Spleen (tissue), 11 donors: ENCODE measurements around the gene TTLL9. TPM values are rescaled to one million over a fixed set of nuclear protein-coding genes. Genes with fewer than 3 reads are reported as not detected.
A peak's percentile ranks its signal among the peaks of the same experiment; 100 is the strongest.

ENCODE experiments used
- DNase-seq: peaks from one replicate; pipeline ENCODE4 v3.0.0-alpha.2; 2020
- H3K27ac ChIP-seq, 8 donors: fragments of 200-600 bp; sonication (generic) in 7 of 8; 1 replicate in 4 of 8; 2 replicates in 4 of 8; pipeline versions ENCODE4 v1.5.0 to v1.8.0; 2016 to 2021; ENCODE audit warnings: inconsistent platforms in 4 of 8, mild to moderate bottlenecking in 4 of 8, moderate library complexity in 1 of 8
- H3K27me3 ChIP-seq, 7 donors: fragments of 200-600 bp; sonication (generic) in 6 of 7; replicated peaks in 1 of 7; 1 replicate in 4 of 7; 2 replicates in 3 of 7; pipeline versions ENCODE4 v1.5.0 to v1.8.0; 2016 to 2021; ENCODE audit warnings: inconsistent platforms in 3 of 7, mild to moderate bottlenecking in 1 of 7
- H3K36me3 ChIP-seq, 6 donors: fragments of 200-600 bp; sonication (generic) in 5 of 6; 1 replicate in 4 of 6; 2 replicates in 2 of 6; pipeline versions ENCODE4 v1.5.0 to v1.8.0; 2016 to 2021; ENCODE audit warnings: inconsistent platforms in 2 of 6
- H3K4me1 ChIP-seq, 6 donors: fragments of 200-600 bp; sonication (generic) in 5 of 6; 1 replicate in 3 of 6; 2 replicates in 3 of 6; pipeline versions ENCODE4 v1.5.0 to v1.8.0; 2016 to 2021; ENCODE audit warnings: inconsistent platforms in 3 of 6
- H3K4me3 ChIP-seq, 8 donors: fragments of 200-600 bp; sonication (generic) in 7 of 8; 1 replicate in 4 of 8; 2 replicates in 4 of 8; pipeline versions ENCODE4 v1.5.0 to v1.8.0; 2016 to 2021; ENCODE audit warnings: inconsistent platforms in 4 of 8, mild to moderate bottlenecking in 4 of 8, moderate library complexity in 2 of 8
- H3K9me3 ChIP-seq, 8 donors: fragments of 200-600 bp; sonication (generic) in 7 of 8; 1 replicate in 4 of 8; 2 replicates in 4 of 8; pipeline versions ENCODE4 v1.5.0 to v1.8.0; 2016 to 2021; ENCODE audit warnings: inconsistent platforms in 4 of 8
- CTCF ChIP-seq, 11 experiments: fragments of 200-600 bp in 7 of 11; fragments of 450-650 bp in 4 of 11; sonication (generic) in 4 of 11; IDR thresholded peaks in 8 of 11; conservative IDR thresholded peaks in 3 of 11; 1 replicate in 7 of 11; 2 replicates in 4 of 11; pipeline versions ENCODE4 v1.4.0 to v1.8.0; 2016 to 2021; ENCODE audit warnings: antibody characterized with exemption in 11 of 11, inconsistent platforms in 4 of 11, mild to moderate bottlenecking in 1 of 11
- POLR2A ChIP-seq, 3 donors: fragments of 450-650 bp; IDR thresholded peaks; one replicate each; pipeline ENCODE4 v1.5.1; 2017; ENCODE audit warnings: antibody characterized with exemption in 3 of 3, mild to moderate bottlenecking in 1 of 3
- POLR2AphosphoS5 ChIP-seq, 3 donors: sonication (generic); formaldehyde crosslinking; IDR thresholded peaks; one replicate each; pipeline ENCODE4 v1.5.1; 2017; ENCODE audit warnings: antibody characterized with exemption in 3 of 3
- WGBS, 5 donors: extraction: QIAGEN DNeasy Blood & Tissue Kit in 3 of 5; methylation state at CpG; one replicate each; pipeline versions ENCODE4 v1.1.5 to v1.1.7; 2013 to 2018; 5-methylcytosine and 5-hydroxymethylcytosine counted together
- intact Hi-C: fragments of 100-400 bp; cut with DNase I; formaldehyde crosslinking; loops from one replicate; pipeline ENCODE4 v1.15.0; 2023; ENCODE audit warnings: low total_unique reads
- polyA plus RNA-seq, 3 donors: library from polyadenylated mRNA; stranded (reverse); fragments of 200-250 nt; gene quantifications; one replicate each; pipeline ENCODE4 v1.2.1, GENCODE V29; 2013
- total RNA-seq, 7 donors: library from RNA; depleted of rRNA in 3 of 7; stranded (reverse); fragments of >200 nt in 3 of 7; fragmentation: NEBNext Ultra II Directional in 4 of 7; extraction: Animal tissue kit (Norgen Biotek cat#: 25700) in 4 of 7; gene quantifications; one replicate each; pipeline versions ENCODE4 v1.1.0 to v1.2.1, GENCODE V29; 2016 to 2021
- donor health status: healthy with polysubstance abuse.
- donor health status: DM: no; HTN: no; CAD: no; lungs with moderate emphysema.
- donor health status: DM: no; HTN: no; CAD: no.
- donor health status: Bipolar disorder and iron deficiency.
- donor health status: healthy.
- donor health status: DM: no; HTN: no; CAD: no.
- donor health status: DM: yes; HTN: yes; CAD: no.

TTLL9 gene
- total and polyA plus RNA-seq, 10 donors: 0.22 to 0.79 (median 0.33) TPM

GRCh38 chr20:31840906-31841816 lies 29.3 kb upstream of the TTLL9 start:
- no peaks in the 10 kb centered on the region for H3K9me3 ChIP-seq
- no peaks in the 10 kb centered on the region for H3K36me3 ChIP-seq
- H3K4me1 ChIP-seq: peaks cover 9 to 91% (median 37%) of the 10 kb centered on the region in 6 donors
- 66 to 78% (median 74%) methylated on average over 14 to 15 of the region's 15 CpGs for WGBS, 5 donors
- no peak for DNase-seq
- peak overlapping the region in 6 of 8 donors; percentile 16 to 65 (median 59) for H3K27ac ChIP-seq
- TF ChIP-seq POLR2A (IDR thresholded peaks at IDR 0.05): no peak
- no peak for TF ChIP-seq CTCF (IDR thresholded peaks at IDR 0.05 in 8 of 11, conservative IDR thresholded peaks at IDR 0.05 in 3 of 11)
- no peak for TF ChIP-seq POLR2AphosphoS5 (IDR thresholded peaks at IDR 0.05)
- no peaks in the 10 kb centered on the region for H3K27me3 ChIP-seq
- H3K4me3 ChIP-seq: no peak overlapping the region
- intact Hi-C loops: no loop called here

GRCh38 chr20:31841928-31842327 lies 28.5 kb upstream of the TTLL9 start:
- 69 to 75% (median 73%) methylated on average over 6 to 8 of the region's 8 CpGs for WGBS, 5 donors

GRCh38 chr20:31842471-31843157 lies 27.8 kb upstream of the TTLL9 start:
- peaks cover 0 to 83% (median 27%) of the 10 kb centered on the region in 6 donors for H3K4me1 ChIP-seq
- no peak overlapping the region for H3K4me3 ChIP-seq
- no peaks in the 10 kb centered on the region for H3K36me3 ChIP-seq
- no peak for TF ChIP-seq POLR2A (IDR thresholded peaks at IDR 0.05)
- TF ChIP-seq POLR2AphosphoS5 (IDR thresholded peaks at IDR 0.05): peak in 1 of 3 donors; percentile 14
- peak overlapping the region; percentile 16 to 65 (median 44) for H3K27ac ChIP-seq
- no peaks in the 10 kb centered on the region for H3K9me3 ChIP-seq
- H3K27me3 ChIP-seq: no peaks in the 10 kb centered on the region
- DNase-seq: no peak
- WGBS, 5 donors: 61 to 73% (median 70%) methylated on average over 9 to 12 of the region's 12 CpGs
- intact Hi-C loops: no loop called here

More at GRCh38 chr20:31841928-31842327, 28.5 kb upstream of the TTLL9 start:
- Histone ChIP-seq H3K27me3 (no peaks in the 10 kb centered on the region), H3K4me1 (peaks cover 4 to 90% (median 30%) of the 10 kb centered on the region in 6 donors), H3K36me3 (no peaks in the 10 kb centered on the region), H3K27ac (peak overlapping the region in 7 of 8 donors; percentile 16 to 65 (median 56)), H3K9me3 (no peaks in the 10 kb centered on the region), H3K4me3 (no peak overlapping the region)
- intact Hi-C loops: no loop called here
- no peak for TF ChIP-seq CTCF (IDR thresholded peaks at IDR 0.05 in 8 of 11, conservative IDR thresholded peaks at IDR 0.05 in 3 of 11)
- no peak for DNase-seq

- no peak for DNase-seq
- intact Hi-C loops: no loop called here
- H3K9me3 ChIP-seq: no peaks in the 10 kb centered on the region
- H3K4me1 ChIP-seq: peaks cover 0 to 76% (median 23%) of the 10 kb centered on the region in 6 donors
- peaks cover 0 to 2% (median 0%) of the 10 kb centered on the region in 7 donors for H3K27me3 ChIP-seq
- H3K27ac ChIP-seq: peak overlapping the region in 7 of 8 donors; percentile 16 to 65 (median 56)
- no peaks in the 10 kb centered on the region for H3K36me3 ChIP-seq
- 78 to 85% (median 83%) methylated on average over 6 of the region's 6 CpGs for WGBS, 5 donors
- TF ChIP-seq CTCF (IDR thresholded peaks at IDR 0.05 in 8 of 11, conservative IDR thresholded peaks at IDR 0.05 in 3 of 11): no peak
- TF ChIP-seq POLR2A (IDR thresholded peaks at IDR 0.05): no peak
- TF ChIP-seq POLR2AphosphoS5 (IDR thresholded peaks at IDR 0.05): no peak
- peak overlapping the region in 1 of 8 donors; percentile 24 for H3K4me3 ChIP-seq
Measured at GRCh38 chr20:31843288-31843687, 27.1 kb upstream of the TTLL9 start.
